HepG2 (cell line): Measurements from ENCODE around the gene OBSL1. TPM values are rescaled to one million over a fixed set of nuclear protein-coding genes. Genes with fewer than 3 reads are reported as not detected.

Experiments used
- CERS6 ChIP-seq: sonication (generic); formaldehyde crosslinking; IDR thresholded peaks from 2 replicates; pipeline ENCODE4 v1.5.0; 2020; ENCODE audit warnings: missing genetic modification reagents
- EHMT2 ChIP-seq: fragments of 200-600 bp; sonication (generic); IDR thresholded peaks from 2 replicates; pipeline ENCODE4 v1.7.0; 2017; ENCODE audit warnings: antibody characterized with exemption, low read depth, low read length, borderline replicate concordance
- FIP1L1 ChIP-seq: fragments of 200-400 bp; formaldehyde crosslinking; IDR thresholded peaks from 2 replicates; pipeline ENCODE4 v1.6.1; 2018; ENCODE audit warnings: low read depth, mild to moderate bottlenecking, low read length, moderate library complexity, borderline replicate concordance; ENCODE audit not compliant: insufficient read depth
- MXI1 ChIP-seq: IDR thresholded peaks from 3 replicates; pipeline ENCODE4 v1.6.1; 2012; ENCODE audit warnings: low read depth, low read length, inconsistent platforms, borderline replicate concordance
- PHB2 ChIP-seq: fragments of 450-650 bp; IDR thresholded peaks from 2 replicates; pipeline ENCODE4 v1.6.1; 2018; ENCODE audit not compliant: partially characterized antibody
- SMAD9 ChIP-seq: sonication (generic); formaldehyde crosslinking; IDR thresholded peaks from 2 replicates; pipeline ENCODE4 v1.5.1; 2020; ENCODE audit warnings: mild to moderate bottlenecking, missing genetic modification reagents
- SOX13 ChIP-seq, 3 experiments: fragments of 450-650 bp in 1 of 3; sonication (generic) in 1 of 3; formaldehyde crosslinking in 1 of 3; IDR thresholded peaks in 2 of 3; conservative IDR thresholded peaks in 1 of 3; 2 replicates each; pipeline versions ENCODE4 v1.5.0 to v1.6.1; 2016 to 2020; ENCODE audit warnings: antibody characterized with exemption in 1 of 3, mild to moderate bottlenecking in 1 of 3, missing compliant biosample characterization in 1 of 3, missing genetic modification reagents in 1 of 3, moderate library complexity in 1 of 3
- SSRP1 ChIP-seq: IDR thresholded peaks from 2 replicates; pipeline ENCODE4 v1.6.1; 2016; ENCODE audit warnings: control low read depth
- ZBTB1 ChIP-seq: sonication (generic); formaldehyde crosslinking; IDR thresholded peaks from 2 replicates; pipeline ENCODE4 v1.4.0; 2020; ENCODE audit warnings: missing genetic modification reagents, borderline replicate concordance
- ZC3H13 ChIP-seq: sonication (generic); formaldehyde crosslinking; IDR thresholded peaks from 2 replicates; pipeline ENCODE4 v1.8.1; 2023; ENCODE audit warnings: mild to moderate bottlenecking, missing genetic modification reagents, moderate library complexity
- ZFP1 ChIP-seq: IDR thresholded peaks from 2 replicates; pipeline ENCODE4 v1.6.1; 2016
- ZFP36L2 ChIP-seq: sonication (generic); formaldehyde crosslinking; IDR thresholded peaks from 2 replicates; pipeline ENCODE4 v1.4.0; 2020; ENCODE audit warnings: missing genetic modification reagents
- ZMAT5 ChIP-seq: sonication (generic); formaldehyde crosslinking; IDR thresholded peaks from 2 replicates; pipeline ENCODE4 v1.5.0; 2020; ENCODE audit warnings: mild to moderate bottlenecking, low read depth, missing genetic modification reagents, borderline replicate concordance
- ZNF232 ChIP-seq: sonication (generic); formaldehyde crosslinking; IDR thresholded peaks from 2 replicates; pipeline ENCODE4 v1.4.0; 2020; ENCODE audit warnings: missing genetic modification reagents, borderline replicate concordance
- polyA plus RNA-seq, 8 experiments: library from polyadenylated mRNA; depleted of rRNA in 3 of 8; stranded (reverse) in 7 of 8; unstranded in 1 of 8; fragments of >200 nt; fragmentation: Illumina TruSeq in 4 of 8; extraction: Trizol in 4 of 8; gene quantifications; 2 replicates each; pipeline versions ENCODE4 v1.2.1 to v1.2.3, GENCODE V29; 2011 to 2016; ENCODE audit warnings: low read depth in 4 of 8, missing spikeins in 1 of 8, mixed read lengths in 1 of 8; ENCODE audit not compliant: insufficient read depth in 1 of 8
- total RNA-seq, 5 experiments: library from RNA; depleted of rRNA; stranded (reverse); fragments of >200 nt; fragmentation: Illumina TruSeq; extraction: Trizol; gene quantifications; 2 replicates each; pipeline ENCODE4 v1.2.3, GENCODE V29; 2016; ENCODE audit warnings: low read depth in 1 of 5
- TF ChIP-seq, protein P1 (sequence below), 2 experiments: sonication (generic) in 1 of 2; formaldehyde crosslinking in 1 of 2; IDR thresholded peaks; 2 replicates each; pipeline versions ENCODE4 v1.4.0 to v1.6.1; 2018 to 2020; ENCODE audit warnings: missing genetic modification reagents in 2 of 2, borderline replicate concordance in 1 of 2, low read depth in 1 of 2, mild to moderate bottlenecking in 1 of 2, missing biosample characterization in 1 of 2
- TF ChIP-seq, protein P2 (sequence below): sonication (generic); formaldehyde crosslinking; IDR thresholded peaks from 2 replicates; pipeline ENCODE4 v1.5.1; 2020; ENCODE audit warnings: mild to moderate bottlenecking, missing genetic modification reagents
- TF ChIP-seq, protein P3 (sequence below): conservative IDR thresholded peaks from 2 replicates; pipeline ENCODE4 v1.6.1; 2018; ENCODE audit warnings: missing genetic modification reagents

Gene OBSL1
- total and polyA plus RNA-seq, 2 of the 13 experiments (the other 11 are each of a cell fraction or from before 2014, with no cell fraction given), result 86.7 to 218 TPM

DNA sequence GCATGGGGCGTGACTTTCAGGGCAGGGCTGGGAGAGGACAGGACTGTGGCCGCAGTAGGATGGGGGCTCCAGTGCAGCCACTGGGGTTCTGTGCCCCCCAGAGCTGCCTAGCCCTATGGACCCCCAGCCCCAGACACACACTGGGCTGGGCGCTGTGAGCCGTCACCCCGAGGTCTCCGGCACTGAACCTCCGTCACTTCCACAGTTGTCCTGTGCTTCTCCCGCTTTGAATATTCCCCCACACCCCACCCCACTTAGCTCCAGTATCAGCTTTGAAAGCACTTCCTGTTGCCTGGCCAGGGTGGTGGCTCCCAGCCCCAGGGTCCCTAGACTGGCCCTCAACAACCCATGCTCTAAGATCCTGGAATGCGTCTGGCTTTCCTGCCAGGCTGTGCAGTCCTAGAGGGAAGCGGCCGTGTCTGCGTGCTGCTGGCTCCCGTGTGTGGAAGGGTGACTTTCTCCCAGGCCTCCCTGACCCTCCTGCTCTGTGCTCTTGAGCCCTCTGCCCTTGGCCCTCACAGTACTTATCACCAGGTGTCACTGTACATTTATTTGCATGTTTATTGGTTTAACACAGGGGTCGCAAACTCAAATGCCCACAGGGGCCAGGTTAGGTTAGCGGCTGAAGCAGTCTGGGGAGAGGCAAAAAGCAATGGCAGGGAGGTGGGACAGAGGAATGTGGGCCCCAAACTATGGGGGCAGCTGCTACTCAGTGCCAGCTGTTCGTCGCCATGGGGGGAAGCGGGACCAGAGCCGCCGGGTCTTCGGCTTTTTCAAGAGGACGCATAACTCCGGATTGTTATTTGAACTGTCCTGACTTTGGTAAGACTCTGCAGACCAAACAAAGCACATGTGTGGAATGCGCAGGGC is 9.9 kb downstream of the OBSL1 start (continued):
- TF ChIP-seq, protein P1, sequence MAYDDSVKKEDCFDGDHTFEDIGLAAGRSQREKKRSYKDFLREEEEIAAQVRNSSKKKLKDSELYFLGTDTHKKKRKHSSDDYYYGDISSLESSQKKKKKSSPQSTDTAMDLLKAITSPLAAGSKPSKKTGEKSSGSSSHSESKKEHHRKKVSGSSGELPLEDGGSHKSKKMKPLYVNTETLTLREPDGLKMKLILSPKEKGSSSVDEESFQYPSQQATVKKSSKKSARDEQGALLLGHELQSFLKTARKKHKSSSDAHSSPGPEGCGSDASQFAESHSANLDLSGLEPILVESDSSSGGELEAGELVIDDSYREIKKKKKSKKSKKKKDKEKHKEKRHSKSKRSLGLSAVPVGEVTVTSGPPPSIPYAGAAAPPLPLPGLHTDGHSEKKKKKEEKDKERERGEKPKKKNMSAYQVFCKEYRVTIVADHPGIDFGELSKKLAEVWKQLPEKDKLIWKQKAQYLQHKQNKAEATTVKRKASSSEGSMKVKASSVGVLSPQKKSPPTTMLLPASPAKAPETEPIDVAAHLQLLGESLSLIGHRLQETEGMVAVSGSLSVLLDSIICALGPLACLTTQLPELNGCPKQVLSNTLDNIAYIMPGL (CRISPR knock-in tag; IDR thresholded peaks at IDR 0.05; ENCODE audit: borderline replicate concordance in 1 of 2, low read depth in 1 of 2), result 0 out of 4 replicates have a peak, but pooled peaks of 1 of the 2 experiments have one; percentile 18
- TF ChIP-seq SSRP1 (peak; percentile 88), ZBTB1 (no peak), ZNF232 (CRISPR knock-in tag) (no peak), ZFP1 (no peak), ZMAT5 (no peak), SMAD9 (CRISPR knock-in tag) (no peak), PHB2 (no peak), SOX13 (IDR thresholded peaks at IDR 0.05) (no peak), SOX13 (CRISPR knock-in tag; conservative IDR thresholded peaks at IDR 0.05 in 1 of 2, IDR thresholded peaks at IDR 0.05 in 1 of 2) (no peak), EHMT2 (no peak), MXI1 (0 out of 3 replicates have a peak, but pooled peaks have one; percentile 18), FIP1L1 (no peak), CERS6 (CRISPR knock-in tag) (no peak), ZC3H13 (peak; percentile 59; the same call in 1 of the 2 replicates), ZFP36L2 (no peak)
- TF ChIP-seq, protein P2, sequence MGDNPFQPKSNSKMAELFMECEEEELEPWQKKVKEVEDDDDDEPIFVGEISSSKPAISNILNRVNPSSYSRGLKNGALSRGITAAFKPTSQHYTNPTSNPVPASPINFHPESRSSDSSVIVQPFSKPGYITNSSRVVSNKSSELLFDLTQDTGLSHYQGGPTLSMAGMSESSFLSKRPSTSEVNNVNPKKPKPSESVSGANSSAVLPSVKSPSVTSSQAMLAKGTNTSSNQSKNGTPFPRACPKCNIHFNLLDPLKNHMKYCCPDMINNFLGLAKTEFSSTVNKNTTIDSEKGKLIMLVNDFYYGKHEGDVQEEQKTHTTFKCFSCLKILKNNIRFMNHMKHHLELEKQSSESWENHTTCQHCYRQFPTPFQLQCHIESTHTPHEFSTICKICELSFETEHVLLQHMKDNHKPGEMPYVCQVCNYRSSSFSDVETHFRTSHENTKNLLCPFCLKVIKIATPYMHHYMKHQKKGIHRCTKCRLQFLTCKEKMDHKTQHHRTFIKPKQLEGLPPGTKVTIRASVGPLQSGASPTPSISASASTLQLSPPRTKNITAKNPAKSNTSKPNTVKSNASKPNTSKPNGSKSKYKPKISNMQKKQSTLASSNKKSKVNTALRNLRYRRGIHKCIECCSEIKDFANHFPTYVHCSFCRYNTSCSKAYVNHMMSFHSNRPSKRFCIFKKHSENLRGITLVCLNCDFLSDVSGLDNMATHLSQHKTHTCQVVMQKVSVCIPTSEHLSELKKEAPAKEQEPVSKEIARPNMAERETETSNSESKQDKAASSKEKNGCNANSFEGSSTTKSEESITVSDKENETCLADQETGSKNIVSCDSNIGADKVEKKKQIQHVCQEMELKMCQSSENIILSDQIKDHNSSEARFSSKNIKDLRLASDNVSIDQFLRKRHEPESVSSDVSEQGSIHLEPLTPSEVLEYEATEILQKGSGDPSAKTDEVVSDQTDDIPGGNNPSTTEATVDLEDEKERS (CRISPR knock-in tag), result no peak
- TF ChIP-seq, protein P3, sequence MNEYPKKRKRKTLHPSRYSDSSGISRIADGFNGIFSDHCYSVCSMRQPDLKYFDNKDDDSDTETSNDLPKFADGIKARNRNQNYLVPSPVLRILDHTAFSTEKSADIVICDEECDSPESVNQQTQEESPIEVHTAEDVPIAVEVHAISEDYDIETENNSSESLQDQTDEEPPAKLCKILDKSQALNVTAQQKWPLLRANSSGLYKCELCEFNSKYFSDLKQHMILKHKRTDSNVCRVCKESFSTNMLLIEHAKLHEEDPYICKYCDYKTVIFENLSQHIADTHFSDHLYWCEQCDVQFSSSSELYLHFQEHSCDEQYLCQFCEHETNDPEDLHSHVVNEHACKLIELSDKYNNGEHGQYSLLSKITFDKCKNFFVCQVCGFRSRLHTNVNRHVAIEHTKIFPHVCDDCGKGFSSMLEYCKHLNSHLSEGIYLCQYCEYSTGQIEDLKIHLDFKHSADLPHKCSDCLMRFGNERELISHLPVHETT (CRISPR knock-in tag), result no peak
